B cell (primary cell): ENCODE results near the gene ESPNL.

Experiments
- EZH2 ChIP-seq: IDR thresholded peaks from 2 replicates; pipeline ENCODE4 v1.6.1; 2012; ENCODE audit warnings: borderline replicate concordance, low read depth, mild to moderate bottlenecking, moderate library complexity, low read length; ENCODE audit not compliant: insufficient read depth, poor library complexity, severe bottlenecking
- TF ChIP-seq, protein P1 (sequence below): fragments of 200-600 bp; IDR thresholded peaks from one replicate; pipeline ENCODE4 v1.8.0; 2022; ENCODE audit warnings: antibody characterized with exemption, mild to moderate bottlenecking

GRCh38 chr2:238169048-238169707 lies 69.0 kb downstream of the ESPNL start:
- TF ChIP-seq EZH2, result no peak
- TF ChIP-seq, protein P1, sequence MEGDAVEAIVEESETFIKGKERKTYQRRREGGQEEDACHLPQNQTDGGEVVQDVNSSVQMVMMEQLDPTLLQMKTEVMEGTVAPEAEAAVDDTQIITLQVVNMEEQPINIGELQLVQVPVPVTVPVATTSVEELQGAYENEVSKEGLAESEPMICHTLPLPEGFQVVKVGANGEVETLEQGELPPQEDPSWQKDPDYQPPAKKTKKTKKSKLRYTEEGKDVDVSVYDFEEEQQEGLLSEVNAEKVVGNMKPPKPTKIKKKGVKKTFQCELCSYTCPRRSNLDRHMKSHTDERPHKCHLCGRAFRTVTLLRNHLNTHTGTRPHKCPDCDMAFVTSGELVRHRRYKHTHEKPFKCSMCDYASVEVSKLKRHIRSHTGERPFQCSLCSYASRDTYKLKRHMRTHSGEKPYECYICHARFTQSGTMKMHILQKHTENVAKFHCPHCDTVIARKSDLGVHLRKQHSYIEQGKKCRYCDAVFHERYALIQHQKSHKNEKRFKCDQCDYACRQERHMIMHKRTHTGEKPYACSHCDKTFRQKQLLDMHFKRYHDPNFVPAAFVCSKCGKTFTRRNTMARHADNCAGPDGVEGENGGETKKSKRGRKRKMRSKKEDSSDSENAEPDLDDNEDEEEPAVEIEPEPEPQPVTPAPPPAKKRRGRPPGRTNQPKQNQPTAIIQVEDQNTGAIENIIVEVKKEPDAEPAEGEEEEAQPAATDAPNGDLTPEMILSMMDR, result no peak
